PC-3 (cell line): Measurements from ENCODE around the gene ISM2. TPM values are rescaled to one million over a fixed set of nuclear protein-coding genes. Genes with fewer than 3 reads are reported as not detected.

Source experiments
- ATAC-seq: fragments of 200-7000 bp; cut with Tn5 transposase; 2 replicates; pipeline ENCODE4 v1.9.1; 2020; ENCODE audit warnings: mild to moderate bottlenecking, moderate library complexity
- BruUV-seq: library from RNA; stranded (reverse); fragments of 400-500 nt; replicated peaks from 2 replicates; lab custom pipeline; 2021; lab: Mats Ljungman, UMichigan
- CTCF ChIA-PET: fragments of 300-600 bp; sonication (Branson Sonifier 250); formaldehyde crosslinking; loops from one replicate; lab custom pipeline; 2022; ENCODE audit warnings: antibody characterized with exemption; lab: Charles Lee
- POLR2A ChIA-PET: fragments of 300-600 bp; sonication (Branson Sonifier 250); formaldehyde crosslinking; loops from one replicate; lab custom pipeline; 2022; ENCODE audit warnings: antibody characterized with exemption; ENCODE audit not compliant: unreplicated experiment; lab: Charles Lee
- DNase-seq: peaks from one replicate; pipeline ENCODE4 v3.0.0-alpha.2; 2015
- H2AFZ ChIP-seq: fragments of 300-600 bp; sonication (generic); 2 replicates; pipeline ENCODE4 v1.6.0; 2016; ENCODE audit warnings: antibody characterized with exemption, low read length
- H3F3A ChIP-seq: fragments of 300-600 bp; sonication (generic); one replicate; pipeline ENCODE4 v1.6.0; 2017; ENCODE audit warnings: antibody characterized with exemption, low read length, control low read depth, mild to moderate bottlenecking; ENCODE audit not compliant: unreplicated experiment
- H3K27ac ChIP-seq: fragments of 300-600 bp; sonication (generic); 2 replicates; pipeline ENCODE4 v1.5.1; 2016; ENCODE audit warnings: mild to moderate bottlenecking, low read length
- H3K27me3 ChIP-seq: fragments of 300-600 bp; sonication (generic); 2 replicates; pipeline ENCODE4 v1.6.1; 2016; ENCODE audit warnings: low read length, mixed read lengths
- H3K36me3 ChIP-seq: fragments of 300-600 bp; sonication (generic); 2 replicates; pipeline ENCODE4 v1.6.1; 2016; ENCODE audit warnings: low read depth, mixed run types, low read length, mixed read lengths
- H3K4me1 ChIP-seq: fragments of 300-600 bp; sonication (generic); 2 replicates; pipeline ENCODE4 v1.5.1; 2016; ENCODE audit warnings: low read length; ENCODE audit not compliant: insufficient read depth
- H3K4me2 ChIP-seq: fragments of 300-600 bp; sonication (generic); 2 replicates; pipeline ENCODE4 v1.6.0; 2016; ENCODE audit warnings: low read length
- H3K4me3 ChIP-seq: fragments of 300-600 bp; sonication (generic); 2 replicates; pipeline ENCODE4 v1.5.1; 2016; ENCODE audit warnings: mild to moderate bottlenecking, low read length, mixed read lengths
- H3K79me2 ChIP-seq: fragments of 300-600 bp; sonication (generic); 2 replicates; pipeline ENCODE4 v1.6.1; 2017; ENCODE audit warnings: low read length, mixed read lengths
- H3K9ac ChIP-seq: fragments of 300-600 bp; sonication (generic); 2 replicates; pipeline ENCODE4 v1.6.0; 2016; ENCODE audit warnings: mild to moderate bottlenecking, low read length
- H3K9me2 ChIP-seq: fragments of 300-600 bp; sonication (generic); replicated peaks from 2 replicates; pipeline ENCODE4 v1.6.1; 2016; ENCODE audit warnings: mixed run types, low read length, mixed read lengths
- H3K9me3 ChIP-seq: fragments of 300-600 bp; sonication (generic); 2 replicates; pipeline ENCODE4 v1.6.1; 2016; ENCODE audit warnings: low read length, mixed read lengths
- H4K20me1 ChIP-seq: fragments of 300-600 bp; sonication (generic); 2 replicates; pipeline ENCODE4 v1.6.1; 2016; ENCODE audit warnings: low read length, mixed read lengths
- CTCF ChIP-seq: fragments of 300-600 bp; sonication (generic); conservative IDR thresholded peaks from 2 replicates; pipeline ENCODE4 v1.5.1; 2017; ENCODE audit warnings: antibody characterized with exemption, low read depth, mild to moderate bottlenecking, low read length
- EZH2 ChIP-seq: fragments of 300-600 bp; sonication (generic); IDR thresholded peaks from one replicate; pipeline ENCODE4 v1.6.1; 2017; ENCODE audit warnings: antibody characterized with exemption, mild to moderate bottlenecking, low read length; ENCODE audit not compliant: unreplicated experiment
- EZH2phosphoT487 ChIP-seq: fragments of 300-600 bp; sonication (generic); IDR thresholded peaks from 2 replicates; pipeline ENCODE4 v1.6.1; 2018; ENCODE audit warnings: mild to moderate bottlenecking, antibody characterized with exemption, low read length, borderline replicate concordance
- intact Hi-C: fragments of 100-400 bp; cut with micrococcal nuclease; formaldehyde crosslinking; loops from 2 replicates; pipeline ENCODE4 v1.9.0; 2023
- total RNA-seq: library from RNA; depleted of rRNA; stranded (reverse); fragments of >200 nt; gene quantifications from 2 replicates; pipeline ENCODE4 v1.2.3, GENCODE V29; 2014

Gene ISM2
- total RNA-seq, 1 experiment from 2014 or later, result 0.95 TPM

- Histone ChIP-seq H3K9me3 (no peaks in the 10 kb centered on the region), H3K79me2 (no peaks in the 10 kb centered on the region), H3K27me3 (no peaks in the 10 kb centered on the region), H2AFZ (no peak overlapping the region), H3K4me1 (no peaks in the 10 kb centered on the region), H3K4me3 (no peak overlapping the region), H3K27ac (no peak overlapping the region), H3K36me3 (no peaks in the 10 kb centered on the region), H3K9me2 (no peaks in the 10 kb centered on the region), H4K20me1 (no peaks in the 10 kb centered on the region), H3K4me2 (no peak overlapping the region), H3K9ac (no peak overlapping the region), H3F3A (no peaks in the 10 kb centered on the region)
- TF ChIP-seq EZH2 (no peak), CTCF (no peak), EZH2phosphoT487 (no peak)
- CTCF ChIA-PET, result no interaction called here
- BruUV-seq, result no TSS peak
- ATAC-seq, result no peak
- intact Hi-C loops, result no loop called here
- no peak for DNase-seq
- POLR2A ChIA-PET, result no interaction called here
Observed at GRCh38 chr14:77491056-77491455, 7.6 kb downstream of the ISM2 start.

GRCh38 chr14:77490347-77490986, 8.1 kb downstream of the ISM2 start:
- POLR2A ChIA-PET, result no interaction called here
- Histone ChIP-seq H3K4me3 (no peak overlapping the region), H3F3A (no peaks in the 10 kb centered on the region), H3K27ac (no peak overlapping the region), H3K79me2 (no peaks in the 10 kb centered on the region), H3K36me3 (no peaks in the 10 kb centered on the region), H3K4me2 (no peak overlapping the region), H2AFZ (no peak overlapping the region), H3K9me2 (no peaks in the 10 kb centered on the region), H3K9me3 (no peaks in the 10 kb centered on the region), H3K27me3 (no peaks in the 10 kb centered on the region), H3K4me1 (no peaks in the 10 kb centered on the region), H4K20me1 (no peaks in the 10 kb centered on the region), H3K9ac (no peak overlapping the region)
- ATAC-seq, result no peak
- intact Hi-C loops, result no loop called here
- TF ChIP-seq CTCF (no peak), EZH2phosphoT487 (no peak), EZH2 (no peak)
- CTCF ChIA-PET, result no interaction called here
- BruUV-seq, result no TSS peak
- DNase-seq, result no peak

- ATAC-seq (no peak), DNase-seq (no peak)
- Histone ChIP-seq H3K36me3 (no peaks in the 10 kb centered on the region), H3K9me2 (no peaks in the 10 kb centered on the region), H3K9ac (no peak overlapping the region), H3K27me3 (no peaks in the 10 kb centered on the region), H3K79me2 (no peaks in the 10 kb centered on the region), H3K4me1 (no peaks in the 10 kb centered on the region), H3F3A (no peaks in the 10 kb centered on the region), H3K27ac (no peak overlapping the region), H4K20me1 (no peaks in the 10 kb centered on the region), H2AFZ (no peak overlapping the region), H3K9me3 (no peaks in the 10 kb centered on the region), H3K4me2 (no peak overlapping the region), H3K4me3 (no peak overlapping the region)
- intact Hi-C loops, result no loop called here
- TF ChIP-seq EZH2 (no peak), CTCF (no peak), EZH2phosphoT487 (no peak)
- ChIA-PET CTCF (no interaction called here), POLR2A (no interaction called here)
- no TSS peak for BruUV-seq
Observed at GRCh38 chr14:77489041-77489440, 9.6 kb downstream of the ISM2 start.
